Left cardiac atrium (tissue), 4 donors: ENCODE measurements around the gene STK10. TPM values are rescaled to one million over a fixed set of nuclear protein-coding genes. Genes with fewer than 3 reads are reported as not detected.
"Not testable (repeated sequence)": the region's sequence is repeated elsewhere in the genome, so short reads cannot be mapped to it uniquely, and the experiment has no call there.

Source experiments
- ATAC-seq, 2 donors: fragments of 200-7000 bp; cut with Tn5 transposase; one replicate each; pipeline ENCODE4 v1.9.1; 2020; ENCODE audit warnings: mild to moderate bottlenecking in 2 of 2, moderate library complexity in 2 of 2
- DNase-seq: peaks from one replicate; pipeline ENCODE4 v3.0.0-alpha.2; 2020
- intact Hi-C, 2 donors: fragments of 100-400 bp; cut with DNase I; formaldehyde crosslinking; loops; one replicate each; pipeline versions ENCODE4 v1.14.1 to v1.15.1; 2022 to 2023
- total RNA-seq, 2 donors: library from RNA; stranded (reverse); fragmentation: NEBNext Ultra II Directional; extraction: Animal tissue kit (Norgen Biotek cat#: 25700); gene quantifications; one replicate each; pipeline ENCODE4 v1.2.1, GENCODE V29; 2021
- donor health status: DM: no; HTN: yes; CAD: no.
- donor health status: DM: no; HTN: yes; CAD: no; lungs with severe emphysema.
- donor health status: DM: yes; HTN: yes; CAD: no.
- donor health status: Dilated cardiomyopathy.

STK10 gene
- total RNA-seq, 2 donors from 2014 or later, result 15.4 to 18.1 TPM

- ATAC-seq, intact Hi-C loops, DNase-seq: not testable (repeated sequence)
These were observed 38.5 kb downstream of the STK10 start for GRCh38 chr5:172149481-172149880.

DNA sequence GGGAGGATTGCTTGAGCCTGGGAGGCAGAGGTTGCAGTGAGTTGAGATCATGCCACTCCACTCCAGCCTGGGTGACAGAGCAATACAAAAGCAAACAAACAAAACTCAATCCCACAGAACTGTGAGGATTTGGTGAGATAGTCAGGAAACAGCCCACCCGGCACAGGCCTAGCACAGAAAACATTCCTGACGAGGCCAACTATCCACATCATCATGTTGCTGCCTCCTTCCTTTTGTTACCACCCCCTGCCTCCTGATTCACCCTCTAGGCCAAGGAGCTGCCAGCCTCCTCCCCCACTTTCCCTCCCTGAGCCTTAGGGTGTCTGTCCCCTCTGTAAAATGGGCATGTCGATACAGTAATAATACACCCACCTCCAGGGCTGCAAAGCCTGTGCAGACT lies 39.0 kb downstream of the STK10 start:
- no peak for ATAC-seq
- intact Hi-C loops, result no loop called here

DNA sequence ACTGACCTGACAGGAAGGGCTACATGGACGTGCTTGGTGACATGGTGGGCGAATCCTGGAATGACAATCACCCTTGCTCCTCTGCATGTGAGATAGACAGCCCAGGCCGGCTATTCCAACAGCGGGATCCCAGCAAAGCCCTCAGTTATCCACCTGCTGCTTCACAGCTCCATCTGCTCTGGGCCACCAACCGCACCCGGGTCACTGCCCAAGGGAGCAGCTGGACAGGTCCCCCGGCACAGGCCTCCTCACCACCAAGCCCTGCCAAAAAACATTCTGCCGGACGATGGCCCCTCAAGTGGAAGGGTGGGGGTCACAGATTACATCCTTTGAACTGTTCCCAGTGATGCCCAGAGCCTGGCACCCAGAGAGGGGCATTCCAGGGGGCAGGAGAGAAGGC lies 39.6 kb downstream of the STK10 start:
- no peak for DNase-seq
- ATAC-seq, result no peak
- intact Hi-C loops, result no loop called here

More for the DNA sequence above, 39.0 kb downstream of the STK10 start:
- DNase-seq, result no peak

- no peak for ATAC-seq
- DNase-seq, result no peak
- intact Hi-C loops, result no loop called here
These were observed 40.2 kb downstream of the STK10 start for GRCh38 chr5:172147857-172148256.

GRCh38 chr5:172146748-172147092 lies 41.3 kb downstream of the STK10 start:
- DNase-seq (no peak), ATAC-seq (no peak)
- intact Hi-C loops, result no loop called here

GRCh38 chr5:172145870-172146747 lies 41.9 kb downstream of the STK10 start:
- intact Hi-C loops, result no loop called here
- no peak for DNase-seq
- no peak for ATAC-seq

GRCh38 chr5:172144931-172145869 lies 42.8 kb downstream of the STK10 start:
- ATAC-seq (no peak), DNase-seq (no peak)
- intact Hi-C loops, result no loop called here

GRCh38 chr5:172144291-172144815 lies 43.7 kb downstream of the STK10 start:
- intact Hi-C loops, result no loop called here
- DNase-seq, result peak; percentile 43

GRCh38 chr5:172143875-172144274 lies 44.1 kb downstream of the STK10 start:
- no peak for DNase-seq
- ATAC-seq, result no peak
- intact Hi-C loops, result no loop called here

More at GRCh38 chr5:172144291-172144815, 43.7 kb downstream of the STK10 start:
- ATAC-seq, result peak; percentile 10 to 69

DNA sequence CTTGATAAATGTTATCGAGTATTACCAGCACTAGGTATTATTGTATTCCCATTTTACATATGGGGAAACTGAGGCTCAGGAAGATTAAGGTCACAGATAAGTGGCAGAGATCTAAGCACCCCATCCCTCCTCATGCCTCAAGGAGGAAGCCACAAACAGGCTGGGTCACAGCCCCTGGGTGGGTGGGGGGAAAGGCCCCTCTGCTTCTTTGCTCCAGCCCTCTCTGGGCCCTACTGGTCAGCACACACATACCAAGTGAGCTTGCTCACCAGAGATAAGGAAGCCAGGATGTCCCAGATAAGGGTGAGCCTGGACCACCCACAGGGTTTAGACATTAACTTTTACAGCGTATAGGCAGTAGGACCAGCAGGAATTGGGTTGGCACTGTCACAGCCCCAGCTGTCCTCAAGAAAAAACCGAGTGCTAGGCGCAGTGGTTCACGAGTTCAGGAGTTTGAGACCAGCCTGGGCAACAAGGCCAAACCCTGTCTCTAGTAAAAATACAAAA lies 45.3 kb downstream of the STK10 start:
- ATAC-seq (peak in 1 of 2 donors; percentile 15), DNase-seq (no peak)
- intact Hi-C loops, result no loop called here

- no peak for DNase-seq
- intact Hi-C loops, result no loop called here
These were observed 46.1 kb downstream of the STK10 start for GRCh38 chr5:172141949-172142319.

GRCh38 chr5:172140866-172141265 lies 47.2 kb downstream of the STK10 start:
- DNase-seq (no peak), ATAC-seq (no peak)
- intact Hi-C loops, result no loop called here

More at GRCh38 chr5:172141949-172142319, 46.1 kb downstream of the STK10 start:
- no peak for ATAC-seq

DNA sequence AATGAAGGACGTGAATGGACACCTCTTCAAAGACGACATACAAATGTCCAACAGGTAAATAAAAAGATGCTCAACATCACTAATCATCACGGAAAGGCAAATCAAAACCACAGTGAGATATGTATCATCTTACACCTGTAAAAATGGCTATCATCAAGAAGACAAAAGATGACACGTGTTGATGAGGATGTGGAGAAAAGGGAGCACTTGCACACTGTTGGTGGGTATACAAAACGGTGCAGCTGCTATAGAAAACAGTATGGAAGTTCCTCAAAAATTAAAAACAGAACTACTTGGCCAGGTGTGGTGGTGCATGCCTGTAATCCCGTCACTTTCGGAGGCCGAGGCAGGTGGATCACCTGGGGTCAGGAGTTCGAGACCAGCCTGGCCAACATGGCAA lies 47.9 kb downstream of the STK10 start:
- ATAC-seq, result no peak
- no peak for DNase-seq

GRCh38 chr5:172137046-172137445 lies 51.0 kb downstream of the STK10 start:
- ATAC-seq, result no peak
- DNase-seq, result no peak
- intact Hi-C loops, result no loop called here

More for the DNA sequence above, 47.9 kb downstream of the STK10 start:
- intact Hi-C loops, result no loop called here

GRCh38 chr5:172133359-172134029 lies 54.5 kb downstream of the STK10 start:
- intact Hi-C loops, result no loop called here
- ATAC-seq (peak; percentile 87 to 96), DNase-seq (peak; percentile 61)

DNA sequence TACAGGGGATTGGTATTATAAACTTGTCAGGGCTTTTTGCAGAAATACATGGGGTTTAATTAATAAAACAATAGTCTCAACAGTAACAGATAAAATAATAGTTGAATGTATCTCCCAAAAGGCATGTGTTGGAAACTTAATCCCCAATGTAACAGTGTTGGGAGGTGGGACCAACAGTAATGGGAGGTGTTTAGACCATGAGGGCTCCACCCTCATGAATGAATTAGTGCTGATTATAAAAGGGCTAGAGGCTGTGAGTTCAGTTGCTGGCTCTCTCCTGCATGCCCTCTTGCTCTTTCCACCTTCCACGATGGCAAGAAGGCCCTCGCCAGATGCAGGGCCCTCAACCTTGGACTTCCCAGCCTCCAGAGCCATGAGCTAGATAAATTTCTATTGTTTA lies 56.3 kb downstream of the STK10 start:
- DNase-seq (no peak), ATAC-seq (no peak)
- intact Hi-C loops, result no loop called here

DNA sequence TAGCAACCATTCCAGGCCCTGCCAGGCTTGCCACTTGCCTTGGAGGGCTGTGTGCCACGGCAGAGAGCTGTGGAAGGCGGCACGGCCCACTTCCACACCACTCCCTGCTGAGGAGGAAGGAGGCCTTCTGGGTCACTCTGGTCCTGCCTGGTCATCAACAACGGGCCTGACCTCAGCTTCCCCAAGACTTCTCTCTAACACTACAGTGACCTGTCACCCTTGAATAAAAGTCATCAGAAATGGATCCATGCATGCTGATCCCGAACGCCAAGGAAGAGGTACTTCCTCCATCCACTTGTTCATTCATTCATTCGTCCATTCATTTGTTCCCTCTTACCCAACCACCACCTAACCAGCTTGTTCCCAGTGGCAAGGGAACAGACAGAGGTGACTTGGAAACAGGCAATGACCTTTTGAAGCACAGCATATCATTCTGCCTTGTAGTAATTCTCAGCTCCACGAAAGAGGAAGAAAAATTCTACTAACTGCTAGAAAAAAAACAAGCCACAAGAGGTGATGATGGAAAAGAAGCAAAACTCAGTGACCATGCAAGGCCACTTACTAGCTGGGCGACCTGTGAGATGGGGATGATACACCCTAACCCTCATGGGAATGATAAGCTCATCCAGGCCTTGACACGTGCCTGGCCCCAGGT lies 58.6 kb downstream of the STK10 start:
- ATAC-seq, result peak in 1 of 2 donors; percentile 32
- DNase-seq, result no peak
- intact Hi-C loops, result no loop called here

DNA sequence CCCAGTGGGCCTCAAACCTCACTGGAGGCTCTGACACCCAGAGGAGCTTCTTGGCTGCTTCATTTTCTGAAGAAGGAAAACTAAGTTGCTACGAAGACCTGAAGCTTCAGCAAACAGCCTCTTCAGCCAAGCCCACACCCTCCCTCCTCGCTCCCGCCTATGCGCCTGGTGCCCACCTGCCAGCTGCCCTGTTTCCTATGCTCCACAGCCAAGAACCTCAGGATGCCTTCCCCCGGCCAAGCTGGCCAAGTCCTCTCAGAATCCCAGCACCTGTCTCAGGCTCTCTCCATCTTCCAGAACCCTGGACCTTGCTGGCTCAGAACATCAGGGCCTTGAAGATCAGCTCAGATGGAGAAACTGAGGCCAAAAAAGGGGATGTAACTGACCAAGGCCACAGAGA lies 60.4 kb downstream of the STK10 start:
- DNase-seq (no peak), ATAC-seq (no peak)

More for the DNA sequence above, 60.4 kb downstream of the STK10 start:
- intact Hi-C loops, result no loop called here
